ENCODE measurements around the gene OTUD7B. TPM values are rescaled to one million over a fixed set of nuclear protein-coding genes. Genes with fewer than 3 reads are reported as not detected.

Gene OTUD7B
- total RNA-seq, 1 experiment from 2014 or later, result 23.5 TPM

DNA sequence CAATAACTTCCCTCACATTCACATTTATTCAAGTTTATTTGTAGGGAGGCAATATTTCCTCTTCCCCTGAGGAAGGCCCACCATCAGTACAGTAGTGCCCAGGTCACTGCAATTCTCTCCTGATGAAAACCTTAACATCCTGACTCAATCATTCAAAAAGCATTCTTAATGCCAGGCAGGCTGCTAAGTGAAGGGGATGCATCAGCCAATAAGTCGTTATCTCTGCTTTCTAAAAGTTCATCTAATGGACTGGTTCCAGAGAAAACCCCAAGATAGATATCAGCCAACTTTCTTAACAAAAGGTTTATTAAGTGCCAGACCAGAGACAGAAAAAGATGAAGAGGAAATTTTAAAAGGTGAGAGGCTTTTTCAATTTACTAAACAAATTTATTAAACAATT is 17.3 kb downstream of the OTUD7B start:
- no peaks in the 10 kb centered on the region for H3K9me3 ChIP-seq (ENCODE audit: control insufficient read depth, low read depth, low read length)
- H3K56ac ChIP-seq (ENCODE audit: insufficient read length, low read depth, low read length), result no peak overlapping the region
- no peak overlapping the region for H3K27ac ChIP-seq (ENCODE audit: insufficient read length, low read depth, low read length)
- H4K20me1 ChIP-seq (ENCODE audit: control insufficient read depth, insufficient read depth, insufficient read length), result no peaks in the 10 kb centered on the region
- H2BK20ac ChIP-seq (ENCODE audit: low read depth, low read length, poor library complexity, severe bottlenecking), result no peak overlapping the region
- no peaks in the 10 kb centered on the region for H3K27me3 Mint-ChIP-seq (ENCODE audit: low read depth)
- H4K8ac ChIP-seq (replicated peaks; ENCODE audit: insufficient read length, low read depth, low read length), result no peak overlapping the region
- no peak overlapping the region for H2BK5ac ChIP-seq (ENCODE audit: insufficient read length, low read length)
- H3K79me2 ChIP-seq (ENCODE audit: insufficient read depth, low read length), result no peaks in the 10 kb centered on the region; the same call in 1 of the 2 replicates
- no peak overlapping the region for H3K9ac ChIP-seq (ENCODE audit: extremely low read depth, insufficient read length, low read length)
- no CpG with 5 or more reads among the region's 1 CpG for WGBS (ENCODE audit: extremely low coverage, insufficient read length, low lambda C conversion rate)
- H3K4me1 Mint-ChIP-seq, result peaks cover 18 to 35% of the 10 kb centered on the region in 2 experiments
- H3K27ac Mint-ChIP-seq, result peak overlapping the region in 1 of 3 experiments; percentile 48; a peak in 1 of 7 replicates
- H4K91ac ChIP-seq (ENCODE audit: insufficient read length, low read depth, low read length), result no peak overlapping the region
- H3T11ph ChIP-seq (ENCODE audit: low read length), result no peak overlapping the region
- H2BK12ac ChIP-seq (ENCODE audit: insufficient read length, low read depth, low read length), result no peak overlapping the region
- H3K18ac ChIP-seq (ENCODE audit: insufficient read length, low read depth, low read length), result no peak overlapping the region
- no peak overlapping the region for H3K4me3 Mint-ChIP-seq
- H3K4ac ChIP-seq (ENCODE audit: low read depth, low read length), result no peak overlapping the region
- no peak overlapping the region for H4K5ac ChIP-seq (ENCODE audit: insufficient read length, low read depth, low read length)
- H3K9me3 Mint-ChIP-seq, result no peaks in the 10 kb centered on the region
- H2BK120ac ChIP-seq (ENCODE audit: low read depth, low read length, poor library complexity, severe bottlenecking), result no peak overlapping the region
- no peak overlapping the region for H2AK5ac ChIP-seq (ENCODE audit: insufficient read length, low read length)
- H3K23ac ChIP-seq (ENCODE audit: insufficient read length, low read depth, low read length), result no peak overlapping the region
- DNase-seq, result no peak
- H3K4me2 ChIP-seq (ENCODE audit: insufficient read depth, insufficient read length, low read length), result no peak overlapping the region
- peaks cover 0 to 6% (median 4%) of the 10 kb centered on the region in 3 experiments; a peak in 3 of 7 replicates for H3K36me3 Mint-ChIP-seq (ENCODE audit: insufficient read depth in 1 of 3, low read depth in 3 of 3)
- no peaks in the 10 kb centered on the region; the same call in 1 of the 2 replicates for H3K4me1 ChIP-seq (ENCODE audit: insufficient read depth, low read length)
- H3K14ac ChIP-seq (ENCODE audit: insufficient read depth, low read length), result no peak overlapping the region
- H2AFZ ChIP-seq (ENCODE audit: low read length), result no peak overlapping the region
- H2BK15ac ChIP-seq (ENCODE audit: low read depth, low read length), result no peak overlapping the region
- peaks cover 3% of the 10 kb centered on the region for H3K79me1 ChIP-seq (ENCODE audit: insufficient read depth, low read depth, low read length, poor library complexity, severe bottlenecking)
- TF ChIP-seq, protein P1, sequence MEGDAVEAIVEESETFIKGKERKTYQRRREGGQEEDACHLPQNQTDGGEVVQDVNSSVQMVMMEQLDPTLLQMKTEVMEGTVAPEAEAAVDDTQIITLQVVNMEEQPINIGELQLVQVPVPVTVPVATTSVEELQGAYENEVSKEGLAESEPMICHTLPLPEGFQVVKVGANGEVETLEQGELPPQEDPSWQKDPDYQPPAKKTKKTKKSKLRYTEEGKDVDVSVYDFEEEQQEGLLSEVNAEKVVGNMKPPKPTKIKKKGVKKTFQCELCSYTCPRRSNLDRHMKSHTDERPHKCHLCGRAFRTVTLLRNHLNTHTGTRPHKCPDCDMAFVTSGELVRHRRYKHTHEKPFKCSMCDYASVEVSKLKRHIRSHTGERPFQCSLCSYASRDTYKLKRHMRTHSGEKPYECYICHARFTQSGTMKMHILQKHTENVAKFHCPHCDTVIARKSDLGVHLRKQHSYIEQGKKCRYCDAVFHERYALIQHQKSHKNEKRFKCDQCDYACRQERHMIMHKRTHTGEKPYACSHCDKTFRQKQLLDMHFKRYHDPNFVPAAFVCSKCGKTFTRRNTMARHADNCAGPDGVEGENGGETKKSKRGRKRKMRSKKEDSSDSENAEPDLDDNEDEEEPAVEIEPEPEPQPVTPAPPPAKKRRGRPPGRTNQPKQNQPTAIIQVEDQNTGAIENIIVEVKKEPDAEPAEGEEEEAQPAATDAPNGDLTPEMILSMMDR (conservative IDR thresholded peaks at IDR 0.05), result no peak
- no peaks in the 10 kb centered on the region for H3K27me3 ChIP-seq (ENCODE audit: insufficient read depth, low read length)
- H3K23me2 ChIP-seq (ENCODE audit: insufficient read length, low read depth, low read length, poor library complexity, severe bottlenecking), result no peaks in the 10 kb centered on the region
